Heart right ventricle (tissue), 16 donors: ENCODE results near the gene RSBN1L. TPM values are rescaled to one million over a fixed set of nuclear protein-coding genes. Genes with fewer than 3 reads are reported as not detected.

ENCODE experiments used
- ATAC-seq, 8 donors: fragments of 200-7000 bp; cut with Tn5 transposase; one replicate each; pipeline ENCODE4 v1.9.1; 2020; ENCODE audit warnings: mild to moderate bottlenecking in 8 of 8, moderate library complexity in 8 of 8, moderate number of reproducible peaks in 1 of 8
- DNase-seq, 2 donors: peaks; one replicate each; pipeline ENCODE4 v3.0.0-alpha.2; 2020
- H3K27ac ChIP-seq, 10 donors: fragments of 200-600 bp; sonication (generic) in 2 of 10; one replicate each; pipeline versions ENCODE4 v1.5.0 to v1.8.0; 2020 to 2022; ENCODE audit warnings: mild to moderate bottlenecking in 3 of 10
- H3K27me3 ChIP-seq, 7 donors: fragments of 200-600 bp; one replicate each; pipeline ENCODE4 v1.8.0; 2021 to 2022; ENCODE audit warnings: mild to moderate bottlenecking in 2 of 7
- H3K36me3 ChIP-seq, 9 donors: fragments of 200-600 bp; sonication (generic) in 1 of 9; one replicate each; pipeline versions ENCODE4 v1.5.0 to v1.8.0; 2020 to 2022; ENCODE audit warnings: mild to moderate bottlenecking in 2 of 9
- H3K4me1 ChIP-seq, 9 donors: fragments of 200-600 bp; sonication (generic) in 1 of 9; one replicate each; pipeline versions ENCODE4 v1.5.0 to v1.8.0; 2020 to 2022; ENCODE audit warnings: mild to moderate bottlenecking in 4 of 9
- H3K4me3 ChIP-seq, 10 donors: fragments of 200-600 bp; sonication (generic) in 2 of 10; one replicate each; pipeline versions ENCODE4 v1.5.0 to v1.8.0; 2020 to 2022; ENCODE audit warnings: mild to moderate bottlenecking in 7 of 10, moderate library complexity in 2 of 10
- H3K9me3 ChIP-seq, 11 donors: fragments of 200-600 bp in 10 of 11; sonication (generic) in 2 of 11; one replicate each; pipeline versions ENCODE4 v1.5.0 to v1.8.0; 2013 to 2022; ENCODE audit warnings: mild to moderate bottlenecking in 2 of 11, control low read depth in 1 of 11, moderate library complexity in 1 of 11
- WGBS, 2 donors: extraction: QIAGEN DNeasy Blood & Tissue Kit; methylation state at CpG; one replicate each; pipeline ENCODE4 v1.1.7; 2013; ENCODE audit warnings: inconsistent platforms in 1 of 2; 5-methylcytosine and 5-hydroxymethylcytosine counted together
- intact Hi-C, 10 donors: fragments of 100-400 bp; cut with DNase I; formaldehyde crosslinking; loops; one replicate each; pipeline versions ENCODE4 v1.11.1 to v1.14.2; 2022
- polyA plus RNA-seq, 2 donors: library from polyadenylated mRNA; stranded (reverse); fragments of 200-250 nt; gene quantifications; one replicate each; pipeline ENCODE4 v1.2.3, GENCODE V29; 2013
- total RNA-seq, 10 donors: library from RNA; stranded (reverse); fragmentation: NEBNext Ultra II Directional in 3 of 10; extraction: Animal tissue kit (Norgen Biotek cat#: 25700) in 3 of 10; gene quantifications; one replicate each; pipeline versions ENCODE4 v1.2.1 to v1.2.4, GENCODE V29; 2021 to 2023
- TF ChIP-seq, protein P1 (sequence below), 9 donors: fragments of 200-600 bp; sonication (generic) in 2 of 9; IDR thresholded peaks; one replicate each; pipeline versions ENCODE4 v1.5.0 to v1.8.0; 2021 to 2022; ENCODE audit warnings: antibody characterized with exemption in 9 of 9, mild to moderate bottlenecking in 5 of 9, moderate library complexity in 1 of 9
- donor health status: Arrhythmogenic right ventricular cardiomyopathy.
- donor health status: ischemic (EF 13 %, LVEDD 7.1; RV severe dilation, severe dysfunction).
- donor health status: healthy with polysubstance abuse.
- donor health status: DM: no; HTN: yes; CAD: no.
- donor health status: DM: no; HTN: no; CAD: no.
- donor health status: ischemic (EF 25% LVEDD 6.9; RV normal size, moderate dysfunction).
- donor health status: ischemic (EF 25% LVEDD 5.7; RV mildly dilated, moderate dysfunction).
- donor health status: healthy.
- donor health status: DM: yes; HTN: yes; CAD: no.
- donor health status: Ischemic cardiomyopathy.
- donor health status: ischemic (EF 35%, LVEDD 5.7; RV mildly dilated, moderate dysfunction).
- donor health status: nonischemic (EF 11% LVEDD 7.7; RV severe dilation, severe dysfunction).
- donor health status: DM: yes; HTN: yes; CAD: no.
- donor health status: PGD.
- donor health status: ischemic (EF 29% LVEDD 5.4; RV normal size, mild dysfunction).
- donor health status: nonischemic (EF 23%, LVEDD 6.1; RV moderate dilation, normal function).

Gene RSBN1L
- total and polyA plus RNA-seq, 12 donors: 3.3 to 11.8 (median 9.6) TPM

DNA sequence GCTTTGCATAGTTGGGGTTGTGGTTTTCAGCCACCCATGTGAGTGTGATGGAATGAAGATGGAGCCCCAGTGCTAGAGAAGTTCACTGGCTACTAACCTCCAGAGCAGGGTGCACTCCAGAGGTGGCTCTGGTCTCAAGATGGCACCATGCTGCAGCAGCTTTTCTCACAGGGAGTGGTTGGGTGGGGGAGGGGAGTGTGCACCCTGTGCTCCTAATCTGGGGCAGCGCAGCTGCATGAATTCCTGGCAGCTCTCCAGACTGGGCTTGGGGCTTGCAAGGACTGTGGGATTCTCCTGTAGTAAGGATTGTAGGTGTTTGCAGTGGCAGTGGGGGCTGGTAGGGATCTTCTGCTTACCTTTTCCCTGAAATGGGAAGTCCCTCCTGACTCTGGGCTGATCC lies 126.0 kb downstream of the RSBN1L start:
- WGBS, 2 donors: 0 to 42% methylated on average over 1 of the region's 1 CpG
- H3K4me1 ChIP-seq: peaks cover 0 to 20% (median 7%) of the 10 kb centered on the region in 9 donors
- DNase-seq (no peak), ATAC-seq (no peak)
- H3K27ac ChIP-seq: no peak overlapping the region
- intact Hi-C loops: no loop called here
- no peak overlapping the region for H3K4me3 ChIP-seq
- H3K36me3 ChIP-seq: peaks cover 0 to 18% (median 0%) of the 10 kb centered on the region in 9 donors
- TF ChIP-seq, protein P1, sequence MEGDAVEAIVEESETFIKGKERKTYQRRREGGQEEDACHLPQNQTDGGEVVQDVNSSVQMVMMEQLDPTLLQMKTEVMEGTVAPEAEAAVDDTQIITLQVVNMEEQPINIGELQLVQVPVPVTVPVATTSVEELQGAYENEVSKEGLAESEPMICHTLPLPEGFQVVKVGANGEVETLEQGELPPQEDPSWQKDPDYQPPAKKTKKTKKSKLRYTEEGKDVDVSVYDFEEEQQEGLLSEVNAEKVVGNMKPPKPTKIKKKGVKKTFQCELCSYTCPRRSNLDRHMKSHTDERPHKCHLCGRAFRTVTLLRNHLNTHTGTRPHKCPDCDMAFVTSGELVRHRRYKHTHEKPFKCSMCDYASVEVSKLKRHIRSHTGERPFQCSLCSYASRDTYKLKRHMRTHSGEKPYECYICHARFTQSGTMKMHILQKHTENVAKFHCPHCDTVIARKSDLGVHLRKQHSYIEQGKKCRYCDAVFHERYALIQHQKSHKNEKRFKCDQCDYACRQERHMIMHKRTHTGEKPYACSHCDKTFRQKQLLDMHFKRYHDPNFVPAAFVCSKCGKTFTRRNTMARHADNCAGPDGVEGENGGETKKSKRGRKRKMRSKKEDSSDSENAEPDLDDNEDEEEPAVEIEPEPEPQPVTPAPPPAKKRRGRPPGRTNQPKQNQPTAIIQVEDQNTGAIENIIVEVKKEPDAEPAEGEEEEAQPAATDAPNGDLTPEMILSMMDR (IDR thresholded peaks at IDR 0.05): no peak
- peaks cover 0 to 82% (median 33%) of the 10 kb centered on the region in 11 donors for H3K9me3 ChIP-seq
- no peaks in the 10 kb centered on the region for H3K27me3 ChIP-seq

DNA sequence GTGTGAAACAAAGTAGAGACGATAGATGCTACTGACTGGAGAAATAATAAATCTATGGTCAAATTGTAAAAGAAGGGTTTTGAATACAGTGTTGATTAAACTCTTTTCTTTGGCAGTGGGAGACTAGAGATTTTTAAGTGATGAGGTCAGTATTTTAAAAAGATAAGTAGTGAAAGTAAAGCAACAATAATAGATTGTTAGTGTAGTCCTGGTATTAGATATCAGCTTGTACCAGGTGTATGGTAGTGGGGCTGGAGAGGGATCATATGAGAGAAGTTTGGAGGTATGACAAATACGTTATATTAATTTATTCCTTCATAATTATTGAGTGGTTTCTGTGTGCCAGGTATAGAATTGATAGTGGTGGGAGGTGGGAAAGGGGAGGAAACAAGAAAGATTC lies 127.5 kb downstream of the RSBN1L start:
- Histone ChIP-seq H3K4me3 (no peak overlapping the region), H3K4me1 (peaks cover 0 to 20% (median 7%) of the 10 kb centered on the region in 9 donors), H3K27me3 (no peaks in the 10 kb centered on the region), H3K36me3 (peaks cover 0 to 15% (median 0%) of the 10 kb centered on the region in 9 donors), H3K27ac (peak overlapping the region in 2 of 10 donors; percentile 18 to 24), H3K9me3 (peaks cover 0 to 67% (median 27%) of the 10 kb centered on the region in 11 donors)
- TF ChIP-seq, protein P1 (IDR thresholded peaks at IDR 0.05): no peak
- no peak for ATAC-seq
- DNase-seq: no peak
- 60 to 67% methylated on average over 2 of the region's 2 CpGs for WGBS, 2 donors
- intact Hi-C loops: no loop called here

DNA sequence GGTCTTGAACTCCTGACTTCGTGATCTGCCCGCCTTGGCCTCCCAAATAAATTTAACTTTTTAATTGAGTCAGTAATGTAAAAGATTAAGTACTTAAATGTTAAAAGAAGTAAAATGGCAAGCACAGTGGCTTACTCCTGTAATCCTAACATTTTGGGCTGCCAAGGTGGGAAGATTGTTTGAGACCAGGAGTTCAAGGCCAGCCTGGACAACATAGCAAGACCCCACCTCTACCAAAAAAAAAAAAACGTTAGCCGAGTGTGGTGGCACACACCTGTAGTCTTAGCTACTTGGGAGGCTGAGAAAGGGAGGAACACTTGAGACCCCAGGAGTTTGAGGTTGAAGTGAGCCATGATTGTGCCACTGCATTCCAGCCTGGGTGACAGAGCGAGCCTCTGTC lies 128.4 kb downstream of the RSBN1L start:
- peaks cover 0 to 60% (median 19%) of the 10 kb centered on the region in 11 donors for H3K9me3 ChIP-seq
- H3K36me3 ChIP-seq: peaks cover 0 to 13% (median 0%) of the 10 kb centered on the region in 9 donors
- intact Hi-C loops: no loop called here
- peak overlapping the region in 1 of 10 donors; percentile 18 for H3K27ac ChIP-seq
- H3K4me3 ChIP-seq: no peak overlapping the region
- WGBS, 2 donors: 95 to 98% methylated on average over 5 of the region's 5 CpGs
- no peaks in the 10 kb centered on the region for H3K27me3 ChIP-seq
- TF ChIP-seq, protein P1 (IDR thresholded peaks at IDR 0.05): no peak
- H3K4me1 ChIP-seq: peaks cover 0 to 20% (median 7%) of the 10 kb centered on the region in 9 donors
- DNase-seq (no peak), ATAC-seq (no peak)

DNA sequence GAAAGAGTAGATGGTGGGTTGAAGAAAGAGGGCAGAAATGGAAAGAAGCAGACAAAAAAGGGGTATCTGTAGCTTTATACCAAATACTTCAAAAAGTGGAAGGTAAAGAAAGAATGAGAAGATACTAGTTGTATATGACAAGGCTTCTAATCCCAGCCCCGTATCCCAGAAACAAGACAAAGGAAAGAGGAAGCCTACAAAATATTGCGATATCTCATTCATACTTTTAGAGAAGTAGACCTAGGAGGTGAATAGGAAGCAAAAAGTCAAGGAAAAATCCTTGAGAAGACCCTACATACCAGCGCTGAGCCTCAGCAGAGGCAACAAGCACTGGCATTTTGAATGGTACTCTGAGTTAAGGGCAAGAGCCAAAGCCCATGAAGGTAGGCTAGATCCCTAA lies 128.9 kb downstream of the RSBN1L start:
- ATAC-seq: no peak
- intact Hi-C loops: no loop called here
- H3K36me3 ChIP-seq: peaks cover 0 to 8% (median 0%) of the 10 kb centered on the region in 9 donors

More for the DNA sequence above, 128.9 kb downstream of the RSBN1L start:
- whole genome bisulfite sequencing, 2 donors: 94 to 96% methylated on average over 3 of the region's 3 CpGs
- DNase-seq: no peak
- Histone ChIP-seq H3K27ac (no peak overlapping the region), H3K4me1 (peaks cover 0 to 20% (median 7%) of the 10 kb centered on the region in 9 donors), H3K4me3 (no peak overlapping the region), H3K9me3 (peaks cover 0 to 55% (median 18%) of the 10 kb centered on the region in 11 donors), H3K27me3 (no peaks in the 10 kb centered on the region)
- TF ChIP-seq, protein P1 (IDR thresholded peaks at IDR 0.05): no peak
